Cardiac fibroblast (primary cell): ENCODE results near the gene PRND.

Experiments
- DNase-seq, 2 donors: peaks; one replicate each; pipeline versions ENCODE4 v3.0.0 to v3.0.0-alpha.2; 2010; ENCODE audit warnings: low read depth in 2 of 2
- H3K4me3 ChIP-seq, 2 donors: replicated peaks in 1 of 2; 1 replicate in 1 of 2; 2 replicates in 1 of 2; pipeline ENCODE4 v1.5.1; 2011; ENCODE audit warnings: low read depth in 2 of 2, low read length in 2 of 2, mild to moderate bottlenecking in 2 of 2, moderate library complexity in 1 of 2
- CTCF ChIP-seq: IDR thresholded peaks from one replicate; pipeline ENCODE4 v1.5.1; 2011; ENCODE audit warnings: low read depth, mild to moderate bottlenecking, low read length, inconsistent platforms

Gene PRND

GRCh38 chr20:4694076-4694475, 27.6 kb upstream of the PRND start:
- no peak for TF ChIP-seq CTCF
- DNase-seq = no peak

GRCh38 chr20:4697189-4697830, 24.4 kb upstream of the PRND start:
- no peak overlapping the region for H3K4me3 ChIP-seq
- DNase-seq = no peak
- no peak for TF ChIP-seq CTCF

More at GRCh38 chr20:4694076-4694475, 27.6 kb upstream of the PRND start:
- H3K4me3 ChIP-seq = no peak overlapping the region

- TF ChIP-seq CTCF = no peak
- no peak overlapping the region for H3K4me3 ChIP-seq
- DNase-seq = no peak
Observed at GRCh38 chr20:4697831-4698221, 23.9 kb upstream of the PRND start.

- no peak for TF ChIP-seq CTCF
- H3K4me3 ChIP-seq = no peak overlapping the region
- DNase-seq = no peak
Observed at GRCh38 chr20:4699216-4699615, 22.5 kb upstream of the PRND start.

GRCh38 chr20:4699957-4700356, 21.8 kb upstream of the PRND start:
- no peak overlapping the region for H3K4me3 ChIP-seq
- DNase-seq = no peak
- TF ChIP-seq CTCF = no peak

- no peak for DNase-seq
- no peak overlapping the region for H3K4me3 ChIP-seq
Observed at GRCh38 chr20:4702562-4703280, 19.0 kb upstream of the PRND start.

More at GRCh38 chr20:4702562-4703280, 19.0 kb upstream of the PRND start:
- TF ChIP-seq CTCF = no peak
